ENCODE results near the gene CBX5.
"Not testable (repeated sequence)": the region's sequence is repeated elsewhere in the genome, so short reads cannot be mapped to it uniquely, and the experiment has no call there.

CBX5 gene

DNA sequence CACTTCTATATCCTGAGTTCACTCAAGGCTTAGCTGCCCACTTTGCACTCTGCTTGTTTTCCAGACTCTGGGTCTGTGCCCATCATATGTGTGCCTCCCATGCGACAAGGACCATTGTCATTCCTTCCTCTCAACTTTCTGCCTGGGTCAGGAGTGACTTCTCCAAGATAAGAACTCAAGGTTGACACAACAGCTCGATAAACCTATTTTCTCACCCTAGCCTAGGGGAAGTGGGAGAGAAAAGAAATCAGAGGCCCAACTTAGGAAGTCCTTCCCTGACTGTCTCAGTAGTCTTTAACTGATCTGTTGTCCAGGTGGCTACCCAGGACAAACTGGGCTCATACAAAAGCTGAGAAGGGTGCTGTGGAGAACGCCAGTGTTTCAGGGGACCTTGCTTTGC is 92.8 kb downstream of the CBX5 start:
- H3K4me3 ChIP-seq, result no peak overlapping the region
- H3K27ac ChIP-seq, result no peak overlapping the region

DNA sequence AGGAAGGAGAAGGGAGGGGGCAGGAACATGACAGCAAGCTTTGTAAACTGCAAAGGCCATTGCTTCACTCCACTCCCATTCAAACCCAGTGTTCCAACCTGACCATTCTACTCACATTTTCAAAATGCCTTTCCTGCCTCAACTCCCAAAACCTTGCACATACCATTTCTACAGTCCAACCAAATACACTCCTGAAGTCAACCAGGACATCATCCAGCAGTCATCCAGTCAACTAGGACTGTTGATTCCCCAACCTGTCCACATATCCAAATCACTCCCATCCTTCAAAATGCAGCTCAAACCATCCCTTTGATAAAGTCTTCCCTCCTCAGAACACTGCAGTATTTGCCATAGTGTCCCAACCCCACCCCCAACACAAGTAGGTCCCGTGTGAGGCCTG is 94.0 kb downstream of the CBX5 start:
- H3K27ac ChIP-seq, result no peak overlapping the region
- H3K4me3 ChIP-seq, result no peak overlapping the region

DNA sequence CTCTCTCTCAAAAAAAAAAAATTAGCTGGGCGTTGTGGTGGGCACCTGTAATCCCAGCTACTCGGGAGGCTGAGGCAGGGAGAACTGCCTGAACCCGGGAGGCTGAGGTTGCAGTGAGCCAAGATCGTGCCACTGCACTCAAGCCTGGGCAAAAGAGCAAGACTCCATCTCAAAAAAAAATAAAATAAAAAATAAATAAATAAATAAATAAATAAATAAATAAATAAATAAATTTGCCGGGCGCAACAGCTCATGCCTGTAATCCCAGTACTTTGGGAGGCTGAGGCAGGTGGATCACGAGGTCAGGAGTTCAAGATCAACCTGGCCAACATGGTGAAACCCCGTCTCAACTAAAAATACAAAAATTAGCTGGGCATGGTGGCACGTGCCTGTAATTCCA is 94.6 kb downstream of the CBX5 start:
- H3K27ac ChIP-seq, H3K4me3 ChIP-seq: not testable (repeated sequence)

GRCh38 chr12:54184024-54184805 is 95.7 kb downstream of the CBX5 start:
- Histone ChIP-seq H3K4me3 (no peak overlapping the region), H3K27ac (no peak overlapping the region)

GRCh38 chr12:54182981-54183380 is 96.9 kb downstream of the CBX5 start:
- Histone ChIP-seq H3K27ac (no peak overlapping the region), H3K4me3 (no peak overlapping the region)

DNA sequence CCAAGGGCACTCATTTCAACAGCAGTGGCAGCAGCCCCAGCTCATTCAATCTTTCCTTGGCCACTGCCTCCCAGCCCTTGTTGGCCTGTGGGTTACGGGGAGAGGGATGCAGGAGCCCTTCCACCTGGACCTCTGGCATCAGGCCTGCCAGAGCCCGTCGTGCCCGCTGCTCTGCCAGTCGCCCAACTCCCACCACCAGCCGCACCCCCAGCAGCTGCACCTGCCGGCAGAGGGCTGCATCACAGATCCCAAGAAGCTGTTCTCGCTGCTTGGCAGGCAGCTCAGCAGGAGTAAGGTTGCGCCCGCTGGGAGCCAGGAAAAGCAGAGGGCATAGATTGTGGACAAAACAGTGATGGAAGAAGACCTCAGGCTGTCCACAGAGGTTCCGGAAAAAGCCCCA is 97.8 kb downstream of the CBX5 start:
- Histone ChIP-seq H3K4me3 (no peak overlapping the region), H3K27ac (no peak overlapping the region)
